ENCODE results near the gene KCNK15. TPM values are rescaled to one million over a fixed set of nuclear protein-coding genes. Genes with fewer than 3 reads are reported as not detected.

KCNK15 gene
- total RNA-seq, 2 donors from 2014 or later = not detected

DNA sequence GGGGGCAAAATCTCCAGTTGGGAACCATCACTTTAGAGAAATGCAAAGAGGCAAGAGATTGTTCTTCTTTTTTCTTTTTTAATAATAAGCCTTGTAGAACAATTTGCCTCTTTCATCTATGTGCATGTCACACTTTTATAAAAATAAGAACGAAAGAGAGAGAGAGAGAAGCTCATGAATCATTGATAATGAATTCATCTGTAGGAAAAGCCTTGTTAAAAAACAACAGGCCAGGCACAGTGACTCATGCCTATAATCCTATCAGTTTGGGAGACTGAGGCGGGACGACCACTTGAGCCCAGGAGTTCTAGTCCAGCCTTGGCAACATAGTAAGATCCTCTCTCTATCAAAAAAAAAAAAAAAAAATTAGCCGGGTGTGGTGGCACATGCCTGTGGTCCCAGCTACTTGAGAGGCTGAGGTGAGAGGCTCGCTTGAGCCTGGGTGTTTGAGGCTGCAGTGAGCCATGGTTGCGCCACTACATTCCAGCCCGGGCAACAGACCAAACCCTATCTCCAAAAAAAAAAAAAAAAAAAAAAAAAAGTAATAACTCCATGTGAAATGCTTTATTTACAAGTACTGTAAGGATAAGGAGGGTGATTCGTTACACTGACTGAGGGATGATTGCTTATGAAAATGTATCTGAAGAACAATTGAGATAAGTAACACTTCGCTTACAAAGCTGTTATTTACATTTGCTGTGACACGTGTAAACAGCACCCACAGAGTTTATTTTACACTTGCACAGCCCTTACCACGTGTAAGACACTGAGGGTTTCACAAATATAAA lies 24.5 kb upstream of the KCNK15 start:
- ATAC-seq = no peak
- no peaks in the 10 kb centered on the region for H3K9me3 ChIP-seq (ENCODE audit: control insufficient read depth, low read length, poor library complexity, severe bottlenecking)
- Mint-ChIP-seq H3K27ac (no peak overlapping the region), H3K4me1 (no peaks in the 10 kb centered on the region), H3K27me3 (no peaks in the 10 kb centered on the region), H3K4me3 (no peak overlapping the region), H3K36me3 (ENCODE audit: low read depth) (no peaks in the 10 kb centered on the region)
- no peak for DNase-seq

DNA sequence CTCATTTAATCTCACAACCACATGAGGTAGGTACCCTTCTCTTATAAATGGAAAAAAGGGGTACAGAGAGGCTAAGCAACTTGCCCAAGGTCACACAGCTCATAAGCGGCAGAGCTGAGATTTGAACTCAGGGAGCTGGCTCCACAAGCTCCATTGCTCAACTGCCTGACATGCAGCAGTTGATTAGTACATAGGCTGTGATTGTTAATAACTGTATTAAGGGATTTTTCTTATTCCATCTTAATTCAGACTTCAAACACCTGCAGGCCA lies 23.9 kb upstream of the KCNK15 start:
- DNase-seq = no peak
- no peaks in the 10 kb centered on the region for H3K9me3 ChIP-seq (ENCODE audit: control insufficient read depth, low read length, poor library complexity, severe bottlenecking)
- Mint-ChIP-seq H3K27ac (peak overlapping the region; percentile 34), H3K4me1 (no peaks in the 10 kb centered on the region), H3K4me3 (no peak overlapping the region), H3K36me3 (ENCODE audit: low read depth) (no peaks in the 10 kb centered on the region), H3K27me3 (no peaks in the 10 kb centered on the region)
- ATAC-seq = no peak

DNA sequence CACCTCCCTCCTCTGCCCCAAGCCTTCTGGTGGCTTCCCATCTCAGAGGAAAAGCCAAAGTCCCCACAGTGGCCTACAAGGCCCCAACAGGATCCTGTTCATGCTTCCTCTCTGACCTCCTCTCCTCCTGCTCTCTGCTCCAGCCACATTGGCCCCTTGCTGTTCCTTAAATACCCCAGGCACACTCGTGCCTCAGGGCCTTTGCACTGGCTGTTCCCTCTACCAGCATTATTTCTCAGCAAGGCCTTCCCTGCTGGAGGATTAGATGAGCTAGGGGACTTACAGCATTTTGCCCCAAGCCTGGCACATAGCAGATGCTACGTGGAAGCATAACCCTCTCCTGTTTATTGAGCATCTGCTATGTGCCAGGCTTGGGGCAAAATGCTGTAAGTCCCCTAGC lies 22.7 kb upstream of the KCNK15 start:
- H3K36me3 Mint-ChIP-seq (ENCODE audit: low read depth) = no peaks in the 10 kb centered on the region
- no peak for DNase-seq
- no peaks in the 10 kb centered on the region for H3K4me1 Mint-ChIP-seq
- H3K9me3 ChIP-seq (ENCODE audit: control insufficient read depth, low read length, poor library complexity, severe bottlenecking) = no peaks in the 10 kb centered on the region
- H3K27me3 Mint-ChIP-seq = no peaks in the 10 kb centered on the region
- no peak overlapping the region for H3K4me3 Mint-ChIP-seq
- H3K27ac Mint-ChIP-seq = peak overlapping the region; percentile 84
- ATAC-seq = no peak

DNA sequence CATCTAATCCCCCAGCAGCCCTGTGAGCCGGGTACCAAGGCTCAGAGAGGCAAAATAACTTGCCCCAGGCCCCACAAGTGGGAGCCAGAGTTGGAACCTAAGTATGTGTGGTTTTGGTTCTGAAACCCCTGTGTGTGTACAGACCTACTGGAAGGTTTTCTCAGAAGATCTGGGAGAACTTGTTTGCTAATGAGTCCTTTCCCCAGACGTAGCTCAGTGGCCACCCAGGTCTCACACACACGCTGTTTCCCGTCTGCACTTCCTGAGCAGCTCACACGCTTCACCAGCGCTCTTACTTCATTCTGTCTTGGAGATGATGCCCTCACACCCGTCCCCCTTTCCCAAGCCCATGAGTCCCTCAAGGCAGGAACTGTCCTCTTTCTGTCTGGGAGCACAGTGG lies 22.3 kb upstream of the KCNK15 start:
- Mint-ChIP-seq H3K36me3 (ENCODE audit: low read depth) (no peaks in the 10 kb centered on the region), H3K27ac (peak overlapping the region; percentile 84), H3K4me3 (no peak overlapping the region), H3K4me1 (no peaks in the 10 kb centered on the region), H3K27me3 (no peaks in the 10 kb centered on the region)
- H3K9me3 ChIP-seq (ENCODE audit: control insufficient read depth, low read length, poor library complexity, severe bottlenecking) = no peaks in the 10 kb centered on the region
- no peak for DNase-seq
- no peak for ATAC-seq

DNA sequence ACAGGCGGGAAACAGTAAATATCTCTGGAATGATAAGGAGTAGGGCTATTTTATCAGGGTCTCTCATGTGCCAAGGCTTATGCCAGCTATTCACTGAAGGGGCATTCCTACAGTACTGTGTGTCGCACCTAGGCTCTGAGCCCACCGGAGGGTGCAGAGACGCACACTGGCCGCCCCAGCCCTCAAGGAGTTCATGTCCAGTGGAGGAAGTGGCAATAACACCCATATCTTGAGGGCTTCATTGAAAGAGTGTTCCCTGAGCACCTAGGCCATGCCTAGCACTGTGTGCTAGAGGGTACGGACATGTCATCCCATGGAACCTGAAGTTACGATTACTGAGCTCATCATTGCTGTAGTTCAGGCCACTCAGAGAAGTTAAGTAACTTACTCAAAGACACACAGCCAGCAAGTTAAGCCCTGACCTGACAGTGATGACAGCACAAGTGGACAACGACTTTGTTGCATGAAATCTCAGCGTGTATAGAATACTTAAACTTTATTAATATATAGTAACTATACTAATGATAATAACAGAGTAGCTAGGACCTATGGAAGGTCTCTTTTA lies 21.8 kb upstream of the KCNK15 start:
- no peak for ATAC-seq
- no peak for DNase-seq
- no peaks in the 10 kb centered on the region for H3K9me3 ChIP-seq (ENCODE audit: control insufficient read depth, low read length, poor library complexity, severe bottlenecking)
- Mint-ChIP-seq H3K4me1 (peaks cover 2% of the 10 kb centered on the region), H3K27me3 (peaks cover 3% of the 10 kb centered on the region), H3K4me3 (no peak overlapping the region), H3K36me3 (ENCODE audit: low read depth) (peaks cover 2% of the 10 kb centered on the region), H3K27ac (no peak overlapping the region)

DNA sequence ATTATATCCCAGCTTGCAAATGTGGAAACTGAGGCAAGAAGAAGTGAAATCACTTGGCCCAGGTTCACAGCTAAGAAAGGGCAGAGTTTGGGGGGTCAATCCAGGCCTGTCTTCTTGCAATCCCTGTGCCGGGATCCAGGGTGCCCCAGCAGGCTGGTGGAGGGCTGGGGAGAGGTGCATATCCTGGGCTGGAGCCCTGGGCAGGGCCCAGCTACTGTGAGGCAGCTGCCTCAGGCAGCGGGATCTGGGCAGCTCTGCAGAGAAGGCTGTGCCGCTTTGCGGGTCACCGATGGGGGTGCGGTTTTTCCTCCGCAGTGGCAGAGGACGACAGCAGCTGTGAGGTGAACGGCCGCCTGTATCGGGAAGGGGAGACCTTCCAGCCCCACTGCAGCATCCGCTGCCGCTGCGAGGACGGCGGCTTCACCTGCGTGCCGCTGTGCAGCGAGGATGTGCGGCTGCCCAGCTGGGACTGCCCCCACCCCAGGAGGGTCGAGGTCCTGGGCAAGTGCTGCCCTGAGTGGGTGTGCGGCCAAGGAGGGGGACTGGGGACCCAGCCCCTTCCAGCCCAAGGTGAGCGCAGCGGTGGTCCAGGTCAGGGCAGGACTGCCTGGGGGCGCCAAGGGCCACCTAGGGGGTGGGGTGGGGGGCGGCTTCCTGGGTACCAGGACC lies 21.1 kb upstream of the KCNK15 start:
- H3K9me3 ChIP-seq (ENCODE audit: control insufficient read depth, low read length, poor library complexity, severe bottlenecking) = no peaks in the 10 kb centered on the region
- Mint-ChIP-seq H3K27ac (no peak overlapping the region), H3K4me3 (no peak overlapping the region), H3K27me3 (peaks cover 5% of the 10 kb centered on the region), H3K36me3 (ENCODE audit: low read depth) (peaks cover 2% of the 10 kb centered on the region), H3K4me1 (peaks cover 3% of the 10 kb centered on the region)
- DNase-seq (no peak), ATAC-seq (no peak)

DNA sequence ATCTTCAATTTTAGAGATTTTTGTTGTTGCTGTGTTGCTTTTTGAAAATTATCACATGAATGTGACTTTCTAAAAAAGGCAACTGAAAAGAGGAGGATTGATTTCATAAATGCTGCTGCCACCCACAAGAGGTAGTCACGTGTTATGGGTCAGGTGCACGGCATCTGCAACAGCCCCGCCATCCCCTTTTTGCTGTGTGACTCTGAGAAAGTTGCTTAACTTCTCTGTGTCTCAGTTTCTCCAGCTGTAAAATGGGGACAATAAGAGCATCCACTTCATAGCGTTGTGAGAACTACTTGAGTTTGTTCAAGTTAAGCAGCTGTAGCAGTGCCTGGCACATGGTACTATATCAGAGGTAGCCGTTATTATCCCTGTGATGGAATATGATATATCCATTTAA lies 19.8 kb upstream of the KCNK15 start:
- ATAC-seq = no peak
- Mint-ChIP-seq H3K4me3 (no peak overlapping the region), H3K36me3 (ENCODE audit: low read depth) (peaks cover 2% of the 10 kb centered on the region), H3K27ac (no peak overlapping the region), H3K27me3 (peaks cover 5% of the 10 kb centered on the region), H3K4me1 (peaks cover 3% of the 10 kb centered on the region)
- DNase-seq = no peak
- no peaks in the 10 kb centered on the region for H3K9me3 ChIP-seq (ENCODE audit: control insufficient read depth, low read length, poor library complexity, severe bottlenecking)

DNA sequence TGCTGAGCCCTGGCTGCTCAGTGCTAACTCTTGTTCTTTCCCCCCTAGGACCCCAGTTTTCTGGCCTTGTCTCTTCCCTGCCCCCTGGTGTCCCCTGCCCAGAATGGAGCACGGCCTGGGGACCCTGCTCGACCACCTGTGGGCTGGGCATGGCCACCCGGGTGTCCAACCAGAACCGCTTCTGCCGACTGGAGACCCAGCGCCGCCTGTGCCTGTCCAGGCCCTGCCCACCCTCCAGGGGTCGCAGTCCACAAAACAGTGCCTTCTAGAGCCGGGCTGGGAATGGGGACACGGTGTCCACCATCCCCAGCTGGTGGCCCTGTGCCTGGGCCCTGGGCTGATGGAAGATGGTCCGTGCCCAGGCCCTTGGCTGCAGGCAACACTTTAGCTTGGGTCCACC lies 18.6 kb upstream of the KCNK15 start:
- Mint-ChIP-seq H3K4me1 (peaks cover 3% of the 10 kb centered on the region), H3K4me3 (no peak overlapping the region), H3K27me3 (peaks cover 5% of the 10 kb centered on the region), H3K36me3 (ENCODE audit: low read depth) (peaks cover 2% of the 10 kb centered on the region), H3K27ac (no peak overlapping the region)
- DNase-seq = no peak
- no peak for ATAC-seq
- H3K9me3 ChIP-seq (ENCODE audit: control insufficient read depth, low read length, poor library complexity, severe bottlenecking) = no peaks in the 10 kb centered on the region

DNA sequence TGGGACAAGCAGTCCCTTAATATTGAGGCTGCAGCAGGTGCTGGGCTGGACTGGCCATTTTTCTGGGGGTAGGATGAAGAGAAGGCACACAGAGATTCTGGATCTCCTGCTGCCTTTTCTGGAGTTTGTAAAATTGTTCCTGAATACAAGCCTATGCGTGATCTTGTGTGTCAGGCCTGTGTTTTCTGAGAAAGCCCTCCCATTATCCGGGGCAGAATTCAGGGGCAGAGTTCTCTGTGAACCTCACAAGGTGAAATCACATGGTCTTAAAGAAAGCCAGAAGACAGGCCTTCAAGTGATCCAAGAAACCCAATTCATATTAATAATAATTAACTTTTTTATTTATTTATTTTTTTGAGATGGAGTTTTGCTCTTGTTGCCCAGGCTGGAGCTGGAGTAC lies 18.0 kb upstream of the KCNK15 start:
- ATAC-seq (no peak), DNase-seq (no peak)
- H3K27me3 Mint-ChIP-seq = peaks cover 5% of the 10 kb centered on the region
- H3K36me3 Mint-ChIP-seq (ENCODE audit: low read depth) = peaks cover 2% of the 10 kb centered on the region
- no peak overlapping the region for H3K4me3 Mint-ChIP-seq
- peaks cover 3% of the 10 kb centered on the region for H3K4me1 Mint-ChIP-seq
- H3K27ac Mint-ChIP-seq = no peak overlapping the region
- H3K9me3 ChIP-seq (ENCODE audit: control insufficient read depth, low read length, poor library complexity, severe bottlenecking) = no peaks in the 10 kb centered on the region

DNA sequence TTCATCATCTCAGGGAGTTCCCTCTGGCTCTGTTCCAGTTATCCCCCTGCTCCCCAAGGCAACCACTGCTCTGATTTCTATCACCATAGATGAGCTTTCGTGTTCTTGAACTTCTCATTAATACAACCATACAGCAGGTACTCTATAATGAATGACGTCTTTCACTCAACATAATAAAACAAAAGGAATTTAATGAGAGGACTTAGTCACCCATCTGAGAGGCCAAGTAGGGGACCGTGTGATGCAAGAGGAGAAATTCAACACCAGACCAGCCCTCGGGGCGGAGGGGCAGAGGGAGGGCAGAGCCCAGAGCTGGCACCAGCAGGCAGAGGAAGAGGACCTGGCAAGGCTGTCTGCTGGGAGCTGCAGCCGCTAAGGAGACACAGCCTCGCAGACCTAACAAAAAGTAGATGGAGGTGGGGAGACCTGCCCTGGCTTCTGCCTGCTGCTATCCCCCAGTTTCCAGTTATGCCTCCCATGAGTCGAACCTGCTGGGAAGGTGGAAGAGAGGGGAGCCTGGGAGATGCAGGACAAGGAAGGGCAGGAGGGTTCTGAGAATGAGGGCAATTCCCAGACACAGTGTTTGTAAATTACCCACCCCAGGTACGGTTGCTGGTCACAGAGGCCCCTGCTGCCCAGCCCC lies 16.7 kb upstream of the KCNK15 start:
- DNase-seq (no peak), ATAC-seq (no peak)
- no peak overlapping the region for H3K27ac Mint-ChIP-seq
- peaks cover 7% of the 10 kb centered on the region for H3K4me1 Mint-ChIP-seq
- peaks cover 5% of the 10 kb centered on the region for H3K27me3 Mint-ChIP-seq
- no peaks in the 10 kb centered on the region for H3K9me3 ChIP-seq (ENCODE audit: control insufficient read depth, low read length, poor library complexity, severe bottlenecking)
- no peak overlapping the region for H3K4me3 Mint-ChIP-seq
- peaks cover 2% of the 10 kb centered on the region for H3K36me3 Mint-ChIP-seq (ENCODE audit: low read depth)

DNA sequence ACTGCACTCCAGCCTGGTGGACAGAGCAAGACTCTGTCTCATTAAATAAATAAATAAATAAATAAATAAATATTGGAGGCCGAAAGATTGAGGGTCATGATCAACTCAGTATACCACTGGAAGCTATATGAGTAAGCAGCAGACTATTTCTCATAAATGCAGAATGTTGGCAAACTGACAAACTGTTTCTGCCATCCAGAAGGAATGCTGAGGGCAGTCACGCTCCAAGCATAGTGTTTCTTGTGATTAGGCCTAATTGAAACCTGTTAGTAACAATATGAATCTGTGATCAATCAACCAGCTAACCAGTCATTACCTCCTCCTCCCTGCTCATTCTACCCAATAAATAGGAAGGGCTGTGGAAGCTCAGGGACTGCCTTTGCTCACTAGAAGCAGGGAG lies 15.2 kb upstream of the KCNK15 start:
- Mint-ChIP-seq H3K27ac (no peak overlapping the region), H3K4me1 (peaks cover 13% of the 10 kb centered on the region), H3K27me3 (peaks cover 5% of the 10 kb centered on the region), H3K36me3 (ENCODE audit: low read depth) (peaks cover 5% of the 10 kb centered on the region), H3K4me3 (no peak overlapping the region)
- ATAC-seq (no peak), DNase-seq (no peak)
- no peaks in the 10 kb centered on the region for H3K9me3 ChIP-seq (ENCODE audit: control insufficient read depth, low read length, poor library complexity, severe bottlenecking)

DNA sequence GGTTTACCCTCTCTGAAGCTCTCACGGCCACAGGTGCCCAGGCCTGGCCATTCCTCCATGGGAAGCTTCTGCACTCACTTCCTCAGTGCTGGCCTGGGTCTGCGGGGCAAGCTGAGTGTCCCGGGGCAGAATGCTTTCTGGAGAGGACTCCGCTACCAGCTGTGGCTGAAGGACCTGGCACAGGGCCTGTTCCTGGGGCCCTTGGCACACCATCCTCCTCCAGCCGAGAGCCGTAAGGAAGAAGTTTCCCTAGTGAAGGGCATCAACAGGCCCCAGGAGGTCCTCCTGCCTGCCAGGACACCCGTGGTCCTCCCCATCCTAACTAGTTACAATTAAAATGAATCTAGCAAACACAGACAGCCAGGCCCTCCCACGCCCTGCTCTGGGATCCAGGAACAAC lies 14.0 kb upstream of the KCNK15 start:
- H3K27ac Mint-ChIP-seq = no peak overlapping the region
- H3K4me3 Mint-ChIP-seq = no peak overlapping the region
- no peaks in the 10 kb centered on the region for H3K9me3 ChIP-seq (ENCODE audit: control insufficient read depth, low read length, poor library complexity, severe bottlenecking)
- no peak for ATAC-seq
- H3K4me1 Mint-ChIP-seq = peaks cover 16% of the 10 kb centered on the region
- H3K36me3 Mint-ChIP-seq (ENCODE audit: low read depth) = peaks cover 5% of the 10 kb centered on the region
- H3K27me3 Mint-ChIP-seq = peaks cover 5% of the 10 kb centered on the region
- no peak for DNase-seq

DNA sequence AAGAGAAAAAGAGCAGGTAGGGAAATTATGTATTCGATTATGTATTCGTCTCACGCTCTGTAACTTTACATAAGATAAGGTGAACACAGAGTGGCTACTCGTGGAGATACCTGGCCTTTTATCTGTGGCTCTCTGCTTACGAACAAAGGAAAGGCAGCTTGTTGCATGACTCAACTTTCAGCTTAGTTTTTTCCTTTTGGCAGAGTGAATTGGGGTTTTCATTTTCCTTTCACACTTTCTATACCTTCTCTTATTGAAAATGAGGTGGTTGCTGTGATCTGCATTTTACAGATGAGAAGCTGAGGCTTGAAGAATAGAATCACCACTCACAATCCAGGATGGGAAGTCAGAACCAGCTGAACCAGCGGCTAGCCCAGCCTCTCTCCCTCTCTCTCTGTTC lies 13.3 kb upstream of the KCNK15 start:
- Mint-ChIP-seq H3K4me3 (no peak overlapping the region), H3K27me3 (peaks cover 5% of the 10 kb centered on the region), H3K36me3 (ENCODE audit: low read depth) (peaks cover 5% of the 10 kb centered on the region), H3K27ac (peak overlapping the region; percentile 65), H3K4me1 (peaks cover 17% of the 10 kb centered on the region)
- ATAC-seq (no peak), DNase-seq (no peak)
- no peaks in the 10 kb centered on the region for H3K9me3 ChIP-seq (ENCODE audit: control insufficient read depth, low read length, poor library complexity, severe bottlenecking)

Data from T-helper 17 cell (primary cell).